ENCODE measurements around the gene SIDT1. TPM values are rescaled to one million over a fixed set of nuclear protein-coding genes. Genes with fewer than 3 reads are reported as not detected.

The SIDT1 gene
- total RNA-seq, 1 donor from 2014 or later: not detected

- TF ChIP-seq CTCF (IDR thresholded peaks at IDR 0.05): no peak
- H3K27ac Mint-ChIP-seq (ENCODE audit: unreplicated experiment): no peak overlapping the region
- peaks cover 8% of the 10 kb centered on the region for H3K27me3 Mint-ChIP-seq (ENCODE audit: low read depth)
- no peaks in the 10 kb centered on the region for H3K36me3 Mint-ChIP-seq (ENCODE audit: low read depth)
- H3K9me3 Mint-ChIP-seq (ENCODE audit: low read depth): no peaks in the 10 kb centered on the region
- H3K4me1 Mint-ChIP-seq (ENCODE audit: low read depth): no peaks in the 10 kb centered on the region
- DNase-seq (ENCODE audit: low spot score): no peak
- no peak overlapping the region for H3K4me3 Mint-ChIP-seq (ENCODE audit: unreplicated experiment)
Measured at GRCh38 chr3:113602836-113603235, 70.5 kb downstream of the SIDT1 start.

GRCh38 chr3:113606539-113607218, 74.3 kb downstream of the SIDT1 start:
- no peak for DNase-seq (ENCODE audit: low spot score)
- Mint-ChIP-seq H3K4me3 (ENCODE audit: unreplicated experiment) (no peak overlapping the region), H3K9me3 (ENCODE audit: low read depth) (no peaks in the 10 kb centered on the region), H3K36me3 (ENCODE audit: low read depth) (no peaks in the 10 kb centered on the region), H3K27ac (ENCODE audit: unreplicated experiment) (no peak overlapping the region), H3K4me1 (ENCODE audit: low read depth) (no peaks in the 10 kb centered on the region), H3K27me3 (ENCODE audit: low read depth) (peaks cover 12% of the 10 kb centered on the region)
- TF ChIP-seq CTCF (IDR thresholded peaks at IDR 0.05): no peak

- Mint-ChIP-seq H3K4me1 (ENCODE audit: low read depth) (no peaks in the 10 kb centered on the region), H3K4me3 (ENCODE audit: unreplicated experiment) (no peak overlapping the region), H3K27me3 (ENCODE audit: low read depth) (peaks cover 7% of the 10 kb centered on the region), H3K36me3 (ENCODE audit: low read depth) (no peaks in the 10 kb centered on the region), H3K9me3 (ENCODE audit: low read depth) (no peaks in the 10 kb centered on the region), H3K27ac (ENCODE audit: unreplicated experiment) (no peak overlapping the region)
- DNase-seq (ENCODE audit: low spot score): no peak
- no peak for TF ChIP-seq CTCF (IDR thresholded peaks at IDR 0.05)
Measured at GRCh38 chr3:113607219-113607596, 74.9 kb downstream of the SIDT1 start.

GRCh38 chr3:113614402-113614801, 82.0 kb downstream of the SIDT1 start:
- H3K27ac Mint-ChIP-seq (ENCODE audit: unreplicated experiment): peak overlapping the region; percentile 47
- peaks cover 2% of the 10 kb centered on the region for H3K27me3 Mint-ChIP-seq (ENCODE audit: low read depth)
- no peak for TF ChIP-seq CTCF (IDR thresholded peaks at IDR 0.05)
- no peak overlapping the region for H3K4me3 Mint-ChIP-seq (ENCODE audit: unreplicated experiment)
- no peak for DNase-seq (ENCODE audit: low spot score)
- H3K4me1 Mint-ChIP-seq (ENCODE audit: low read depth): no peaks in the 10 kb centered on the region
- no peaks in the 10 kb centered on the region for H3K9me3 Mint-ChIP-seq (ENCODE audit: low read depth)
- no peaks in the 10 kb centered on the region for H3K36me3 Mint-ChIP-seq (ENCODE audit: low read depth)

- Mint-ChIP-seq H3K4me3 (ENCODE audit: unreplicated experiment) (no peak overlapping the region), H3K27ac (ENCODE audit: unreplicated experiment) (no peak overlapping the region), H3K9me3 (ENCODE audit: low read depth) (no peaks in the 10 kb centered on the region), H3K27me3 (ENCODE audit: low read depth) (peaks cover 3% of the 10 kb centered on the region), H3K36me3 (ENCODE audit: low read depth) (no peaks in the 10 kb centered on the region), H3K4me1 (ENCODE audit: low read depth) (no peaks in the 10 kb centered on the region)
- TF ChIP-seq CTCF (IDR thresholded peaks at IDR 0.05): no peak
- DNase-seq (ENCODE audit: low spot score): no peak
Measured at GRCh38 chr3:113615976-113616375, 83.6 kb downstream of the SIDT1 start.

Measured in chondrocyte (in vitro differentiated cells).